Liver (tissue), 3 donors: Measurements from ENCODE around the gene P2RY8.

Experiments
- CTCF ChIP-seq: fragments of 150-350 bp; IDR thresholded peaks from 2 replicates; pipeline ENCODE4 v1.5.1; 2017; ENCODE audit warnings: improper control_type of control experiment, low read depth, low read length; ENCODE audit not compliant: missing input control
- GABPA ChIP-seq, 2 donors: IDR thresholded peaks in 1 of 2; conservative IDR thresholded peaks in 1 of 2; 2 replicates each; pipeline ENCODE4 v1.6.1; 2016; ENCODE audit warnings: antibody characterized with exemption in 2 of 2, mild to moderate bottlenecking in 1 of 2, moderate library complexity in 1 of 2
- RAD21 ChIP-seq, 2 donors: IDR thresholded peaks; 2 replicates each; pipeline ENCODE4 v1.6.1; 2016; ENCODE audit warnings: antibody characterized with exemption in 2 of 2, mild to moderate bottlenecking in 2 of 2
- REST ChIP-seq: IDR thresholded peaks from 2 replicates; pipeline ENCODE4 v1.6.1; 2016; ENCODE audit warnings: antibody characterized with exemption, mild to moderate bottlenecking
- SP1 ChIP-seq: IDR thresholded peaks from 2 replicates; pipeline ENCODE4 v1.6.1; 2018; ENCODE audit warnings: antibody characterized with exemption, mild to moderate bottlenecking
- TAF1 ChIP-seq: conservative IDR thresholded peaks from 2 replicates; pipeline ENCODE4 v1.6.1; 2016; ENCODE audit warnings: antibody characterized with exemption, mild to moderate bottlenecking
- ZBTB33 ChIP-seq: IDR thresholded peaks from 2 replicates; pipeline ENCODE4 v1.6.1; 2016; ENCODE audit warnings: antibody characterized with exemption
- donor health status: healthy.
- donor health status: healthy.

- TF ChIP-seq ZBTB33, result no peak
- TF ChIP-seq REST, result no peak
- TF ChIP-seq CTCF, result no peak
- TF ChIP-seq RAD21 (IDR thresholded peaks at IDR 0.05), result no peak
- no peak for TF ChIP-seq SP1
- no peak for TF ChIP-seq TAF1
- no peak for TF ChIP-seq GABPA (IDR thresholded peaks at IDR 0.05 in 1 of 2, conservative IDR thresholded peaks at IDR 0.05 in 1 of 2)
Observed at GRCh38 chrX:1577845-1578244, 40.9 kb upstream of the P2RY8 start.
